Measurements from ENCODE around the gene TMEM107. TPM values are rescaled to one million over a fixed set of nuclear protein-coding genes. Genes with fewer than 3 reads are reported as not detected.

The TMEM107 gene
- total RNA-seq, 1 experiment from 2014 or later, result 17.2 TPM

GRCh38 chr17:8222630-8223355, 46.6 kb upstream of the TMEM107 start (continued):
- TF ChIP-seq IRF1 (CRISPR knock-in tag; IDR thresholded peaks at IDR 0.05) (peak; percentile 36; the same call in 1 of the 2 replicates), FOXJ3 (CRISPR knock-in tag; IDR thresholded peaks at IDR 0.05; ENCODE audit: borderline replicate concordance) (no peak), ZBTB21 (CRISPR knock-in tag; IDR thresholded peaks at IDR 0.05; ENCODE audit: borderline replicate concordance) (no peak; the same call in 1 of the 2 replicates), NFE2L1 (CRISPR knock-in tag; IDR thresholded peaks at IDR 0.05) (peak; percentile 49; the same call in 1 of the 2 replicates), KAT7 (CRISPR knock-in tag; IDR thresholded peaks at IDR 0.05; ENCODE audit: borderline replicate concordance) (no peak), RORB (CRISPR knock-in tag; IDR thresholded peaks at IDR 0.05) (no peak), CDX4 (CRISPR knock-in tag; IDR thresholded peaks at IDR 0.05; ENCODE audit: borderline replicate concordance) (no peak), TP53 (CRISPR knock-in tag; IDR thresholded peaks at IDR 0.05) (peak; percentile 80; the same call in 1 of the 2 replicates), IRF2 (CRISPR knock-in tag; IDR thresholded peaks at IDR 0.05; ENCODE audit: borderline replicate concordance, low read depth) (no peak), SP1 (CRISPR knock-in tag; conservative IDR thresholded peaks at IDR 0.05) (peak; percentile 88), TCF7 (CRISPR knock-in tag; IDR thresholded peaks at IDR 0.05; ENCODE audit: low read depth) (no peak; the same call in 1 of the 2 replicates), CTCF (IDR thresholded peaks at IDR 0.05) (no peak), NFATC4 (CRISPR knock-in tag; IDR thresholded peaks at IDR 0.05) (0 out of 2 replicates have a peak, but pooled peaks have one; percentile 63), ZNF121 (CRISPR knock-in tag; IDR thresholded peaks at IDR 0.05) (peak; percentile 12; the same call in 1 of the 2 replicates), PREB (CRISPR knock-in tag; IDR thresholded peaks at IDR 0.05; ENCODE audit: borderline replicate concordance) (no peak), ZSCAN18 (CRISPR knock-in tag; IDR thresholded peaks at IDR 0.05) (no peak), ERG (CRISPR knock-in tag; IDR thresholded peaks at IDR 0.05) (no peak), ZNF671 (CRISPR knock-in tag; IDR thresholded peaks at IDR 0.05) (0 out of 2 replicates have a peak, but pooled peaks have one; percentile 38), NFYB (CRISPR knock-in tag; conservative IDR thresholded peaks at IDR 0.05; ENCODE audit: low read depth) (no peak), MAX (CRISPR knock-in tag; IDR thresholded peaks at IDR 0.05) (no peak)
- TF ChIP-seq, protein P1, sequence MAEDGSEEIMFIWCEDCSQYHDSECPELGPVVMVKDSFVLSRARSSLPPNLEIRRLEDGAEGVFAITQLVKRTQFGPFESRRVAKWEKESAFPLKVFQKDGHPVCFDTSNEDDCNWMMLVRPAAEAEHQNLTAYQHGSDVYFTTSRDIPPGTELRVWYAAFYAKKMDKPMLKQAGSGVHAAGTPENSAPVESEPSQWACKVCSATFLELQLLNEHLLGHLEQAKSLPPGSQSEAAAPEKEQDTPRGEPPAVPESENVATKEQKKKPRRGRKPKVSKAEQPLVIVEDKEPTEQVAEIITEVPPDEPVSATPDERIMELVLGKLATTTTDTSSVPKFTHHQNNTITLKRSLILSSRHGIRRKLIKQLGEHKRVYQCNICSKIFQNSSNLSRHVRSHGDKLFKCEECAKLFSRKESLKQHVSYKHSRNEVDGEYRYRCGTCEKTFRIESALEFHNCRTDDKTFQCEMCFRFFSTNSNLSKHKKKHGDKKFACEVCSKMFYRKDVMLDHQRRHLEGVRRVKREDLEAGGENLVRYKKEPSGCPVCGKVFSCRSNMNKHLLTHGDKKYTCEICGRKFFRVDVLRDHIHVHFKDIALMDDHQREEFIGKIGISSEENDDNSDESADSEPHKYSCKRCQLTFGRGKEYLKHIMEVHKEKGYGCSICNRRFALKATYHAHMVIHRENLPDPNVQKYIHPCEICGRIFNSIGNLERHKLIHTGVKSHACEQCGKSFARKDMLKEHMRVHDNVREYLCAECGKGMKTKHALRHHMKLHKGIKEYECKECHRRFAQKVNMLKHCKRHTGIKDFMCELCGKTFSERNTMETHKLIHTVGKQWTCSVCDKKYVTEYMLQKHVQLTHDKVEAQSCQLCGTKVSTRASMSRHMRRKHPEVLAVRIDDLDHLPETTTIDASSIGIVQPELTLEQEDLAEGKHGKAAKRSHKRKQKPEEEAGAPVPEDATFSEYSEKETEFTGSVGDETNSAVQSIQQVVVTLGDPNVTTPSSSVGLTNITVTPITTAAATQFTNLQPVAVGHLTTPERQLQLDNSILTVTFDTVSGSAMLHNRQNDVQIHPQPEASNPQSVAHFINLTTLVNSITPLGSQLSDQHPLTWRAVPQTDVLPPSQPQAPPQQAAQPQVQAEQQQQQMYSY (CRISPR knock-in tag; IDR thresholded peaks at IDR 0.05), result peak; percentile 46; the same call in 1 of the 2 replicates
- TF ChIP-seq, protein P2, sequence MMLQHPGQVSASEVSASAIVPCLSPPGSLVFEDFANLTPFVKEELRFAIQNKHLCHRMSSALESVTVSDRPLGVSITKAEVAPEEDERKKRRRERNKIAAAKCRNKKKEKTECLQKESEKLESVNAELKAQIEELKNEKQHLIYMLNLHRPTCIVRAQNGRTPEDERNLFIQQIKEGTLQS (CRISPR knock-in tag; conservative IDR thresholded peaks at IDR 0.05), result no peak

Measured in WTC11 (cell line).